ENCODE data around the gene SLC25A22. TPM values are rescaled to one million over a fixed set of nuclear protein-coding genes. Genes with fewer than 3 reads are reported as not detected.
A peak's percentile ranks its signal among the peaks of the same experiment; 100 is the strongest.

Gene SLC25A22
- total RNA-seq, 1 experiment from 2014 or later: 38.1 TPM

GRCh38 chr11:786235-787083, 11.6 kb downstream of the SLC25A22 start:
- Histone ChIP-seq H3K27ac (ENCODE audit: low read depth, low read length, poor library complexity, severe bottlenecking) (no peak overlapping the region), H3K27me3 (replicated peaks; ENCODE audit: insufficient read depth, low read depth, low read length, poor library complexity) (no peaks in the 10 kb centered on the region), H3K9me3 (ENCODE audit: low read depth, low read length, poor library complexity, severe bottlenecking) (no peaks in the 10 kb centered on the region), H3K4me1 (ENCODE audit: insufficient read depth, low read length, poor library complexity, severe bottlenecking) (peaks cover 3% of the 10 kb centered on the region), H3K4me3 (ENCODE audit: low read depth, low read length, poor library complexity, severe bottlenecking) (no peak overlapping the region), H3K36me3 (ENCODE audit: insufficient read depth, low read length, poor library complexity, severe bottlenecking) (no peaks in the 10 kb centered on the region)
- BruUV-seq (replicated peaks): no TSS peak
- no peak for DNase-seq (ENCODE audit: low spot score)
- ChIA-PET CTCF (no interaction called here), POLR2A (ENCODE audit: low non-redundant PET) (no interaction called here)
- TF ChIP-seq EZH2 (IDR thresholded peaks at IDR 0.05; ENCODE audit: borderline replicate concordance, low read depth, low read length, poor library complexity, severe bottlenecking): no peak
- TF ChIP-seq, protein P1, sequence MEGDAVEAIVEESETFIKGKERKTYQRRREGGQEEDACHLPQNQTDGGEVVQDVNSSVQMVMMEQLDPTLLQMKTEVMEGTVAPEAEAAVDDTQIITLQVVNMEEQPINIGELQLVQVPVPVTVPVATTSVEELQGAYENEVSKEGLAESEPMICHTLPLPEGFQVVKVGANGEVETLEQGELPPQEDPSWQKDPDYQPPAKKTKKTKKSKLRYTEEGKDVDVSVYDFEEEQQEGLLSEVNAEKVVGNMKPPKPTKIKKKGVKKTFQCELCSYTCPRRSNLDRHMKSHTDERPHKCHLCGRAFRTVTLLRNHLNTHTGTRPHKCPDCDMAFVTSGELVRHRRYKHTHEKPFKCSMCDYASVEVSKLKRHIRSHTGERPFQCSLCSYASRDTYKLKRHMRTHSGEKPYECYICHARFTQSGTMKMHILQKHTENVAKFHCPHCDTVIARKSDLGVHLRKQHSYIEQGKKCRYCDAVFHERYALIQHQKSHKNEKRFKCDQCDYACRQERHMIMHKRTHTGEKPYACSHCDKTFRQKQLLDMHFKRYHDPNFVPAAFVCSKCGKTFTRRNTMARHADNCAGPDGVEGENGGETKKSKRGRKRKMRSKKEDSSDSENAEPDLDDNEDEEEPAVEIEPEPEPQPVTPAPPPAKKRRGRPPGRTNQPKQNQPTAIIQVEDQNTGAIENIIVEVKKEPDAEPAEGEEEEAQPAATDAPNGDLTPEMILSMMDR (conservative IDR thresholded peaks at IDR 0.05; ENCODE audit: low read depth, low read length): no peak
- intact Hi-C loops (cut with micrococcal nuclease; ENCODE audit: unreplicated experiment): no loop called here

DNA sequence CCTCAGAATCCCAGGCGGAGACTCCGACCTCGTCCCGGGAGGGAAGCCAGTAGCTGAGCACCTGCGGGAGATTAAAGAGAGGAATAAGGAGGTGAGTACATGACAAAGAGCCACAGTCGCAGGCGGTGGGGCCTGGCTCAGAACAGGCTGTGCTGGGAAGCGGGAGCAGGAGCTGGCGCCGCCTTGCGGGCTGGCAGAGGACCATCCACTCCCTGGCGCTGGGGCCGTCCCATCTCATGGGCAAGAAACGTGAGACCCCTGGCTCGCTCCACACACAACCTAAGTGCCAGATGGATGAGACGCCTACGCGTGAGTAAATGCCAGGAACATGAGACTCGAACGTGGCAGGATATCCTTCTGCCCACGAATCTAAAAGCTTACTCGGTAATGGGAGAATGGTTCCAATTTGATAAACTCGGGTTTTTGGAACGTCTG, 14.5 kb downstream of the SLC25A22 start:
- H3K27ac ChIP-seq (ENCODE audit: low read depth, low read length, poor library complexity, severe bottlenecking): peak overlapping the region; percentile 39

GRCh38 chr11:782264-783174, 15.6 kb downstream of the SLC25A22 start:
- no peak overlapping the region for H3K4me3 ChIP-seq (ENCODE audit: low read depth, low read length, poor library complexity, severe bottlenecking)
- H3K9me3 ChIP-seq (ENCODE audit: low read depth, low read length, poor library complexity, severe bottlenecking): no peaks in the 10 kb centered on the region
- no TSS peak for BruUV-seq (replicated peaks)
- ChIA-PET POLR2A (ENCODE audit: low non-redundant PET) (no interaction called here), CTCF (no interaction called here)
- no peak overlapping the region for H3K27ac ChIP-seq (ENCODE audit: low read depth, low read length, poor library complexity, severe bottlenecking)
- H3K4me1 ChIP-seq (ENCODE audit: insufficient read depth, low read length, poor library complexity, severe bottlenecking): no peaks in the 10 kb centered on the region
- H3K27me3 ChIP-seq (replicated peaks; ENCODE audit: insufficient read depth, low read depth, low read length, poor library complexity): no peaks in the 10 kb centered on the region
- no peaks in the 10 kb centered on the region for H3K36me3 ChIP-seq (ENCODE audit: insufficient read depth, low read length, poor library complexity, severe bottlenecking)
- DNase-seq (ENCODE audit: low spot score): no peak
- intact Hi-C loops (cut with micrococcal nuclease; ENCODE audit: unreplicated experiment): no loop called here
- TF ChIP-seq EZH2 (IDR thresholded peaks at IDR 0.05; ENCODE audit: borderline replicate concordance, low read depth, low read length, poor library complexity, severe bottlenecking): no peak
- TF ChIP-seq, protein P1 (conservative IDR thresholded peaks at IDR 0.05; ENCODE audit: low read depth, low read length): no peak

More for the DNA sequence above, 14.5 kb downstream of the SLC25A22 start:
- Histone ChIP-seq H3K9me3 (ENCODE audit: low read depth, low read length, poor library complexity, severe bottlenecking) (no peaks in the 10 kb centered on the region), H3K27me3 (replicated peaks; ENCODE audit: insufficient read depth, low read depth, low read length, poor library complexity) (no peaks in the 10 kb centered on the region), H3K36me3 (ENCODE audit: insufficient read depth, low read length, poor library complexity, severe bottlenecking) (no peaks in the 10 kb centered on the region), H3K4me1 (ENCODE audit: insufficient read depth, low read length, poor library complexity, severe bottlenecking) (no peaks in the 10 kb centered on the region), H3K4me3 (ENCODE audit: low read depth, low read length, poor library complexity, severe bottlenecking) (no peak overlapping the region)
- POLR2A ChIA-PET (ENCODE audit: low non-redundant PET): interaction anchor here (0.7 kb wide), 2 partner anchors 19 to 70 kb away, joined by 4 to 6 read pairs; no protein-coding TSS in a partner anchor
- BruUV-seq (replicated peaks): no TSS peak
- CTCF ChIA-PET: interaction anchor here (0.5 to 0.8 kb wide), 2 partner anchors 13 to 256 kb away, joined by 3 read pairs; no protein-coding TSS in a partner anchor
- no peak for TF ChIP-seq EZH2 (IDR thresholded peaks at IDR 0.05; ENCODE audit: borderline replicate concordance, low read depth, low read length, poor library complexity, severe bottlenecking)
- TF ChIP-seq, protein P1 (conservative IDR thresholded peaks at IDR 0.05; ENCODE audit: low read depth, low read length): peak; percentile 89
- DNase-seq (ENCODE audit: low spot score): peak; percentile 85
- intact Hi-C loops (cut with micrococcal nuclease; ENCODE audit: unreplicated experiment): no loop called here

Measured in A673 (cell line).